AG09309 (cell line): ENCODE data around the gene CPXM1.

ENCODE experiments used
- DNase-seq: peaks from one replicate; pipeline ENCODE4 v3.0.0-alpha.2; 2010; ENCODE audit warnings: low read depth
- H3K4me3 ChIP-seq: 2 replicates; pipeline ENCODE4 v1.5.1; 2011; ENCODE audit warnings: mild to moderate bottlenecking, low read depth, low read length, moderate library complexity; ENCODE audit not compliant: control insufficient read depth
- CTCF ChIP-seq: IDR thresholded peaks from 2 replicates; pipeline ENCODE4 v1.5.1; 2011; ENCODE audit warnings: mild to moderate bottlenecking, low read depth, low read length, inconsistent platforms; ENCODE audit not compliant: insufficient read depth, control insufficient read depth; ENCODE audit errors: missing control alignments

CPXM1 gene

DNA sequence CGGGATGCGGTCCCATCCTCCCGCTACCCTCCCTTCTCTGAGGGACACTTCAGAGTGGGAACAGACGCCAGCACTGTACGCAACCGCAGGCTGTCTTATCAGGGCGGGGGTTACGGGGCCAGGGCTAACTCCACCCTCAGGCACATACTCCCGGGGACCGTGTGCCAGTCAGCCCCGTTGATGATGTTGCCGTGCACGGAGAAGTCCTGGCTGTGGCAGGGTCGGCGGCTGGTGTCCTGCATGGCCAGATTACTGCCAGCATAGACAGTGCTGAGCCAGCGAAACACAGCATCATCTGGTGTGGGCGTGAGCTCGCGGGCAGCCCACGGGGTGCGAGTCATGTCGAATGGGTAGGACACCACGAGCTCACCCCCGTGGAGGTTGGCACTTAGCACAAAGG is 5.0 kb downstream of the CPXM1 start:
- TF ChIP-seq CTCF = no peak
- H3K4me3 ChIP-seq = no peak overlapping the region
- no peak for DNase-seq

DNA sequence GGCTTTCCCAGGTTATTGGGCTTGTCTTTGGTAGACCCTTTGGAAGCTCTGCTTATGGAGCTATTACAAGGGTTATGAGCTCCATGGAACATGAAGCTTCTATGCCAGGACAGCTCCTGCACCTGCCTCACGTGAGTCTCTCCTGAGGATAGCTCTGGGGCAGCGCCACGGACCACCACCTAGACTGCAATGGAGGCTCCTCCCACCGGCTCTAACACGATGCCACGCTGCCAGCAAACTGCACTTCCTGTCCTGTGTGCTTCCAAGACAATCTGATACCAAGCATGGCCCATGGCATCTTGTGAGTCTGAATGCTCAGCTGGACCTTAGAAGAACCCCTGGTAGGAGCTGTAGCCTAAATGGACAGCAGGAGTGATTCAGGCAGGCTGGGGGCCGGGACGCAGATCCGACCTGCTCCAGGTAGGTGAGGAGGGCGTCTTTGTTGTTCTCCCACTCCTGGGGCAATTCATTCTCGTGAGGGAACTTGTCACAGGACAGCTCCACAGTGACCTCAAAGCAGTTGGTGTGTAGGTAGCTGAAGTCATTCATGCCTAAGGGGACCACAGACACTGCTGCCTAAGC is 5.5 kb downstream of the CPXM1 start:
- no peak overlapping the region for H3K4me3 ChIP-seq
- DNase-seq = no peak
- no peak for TF ChIP-seq CTCF

DNA sequence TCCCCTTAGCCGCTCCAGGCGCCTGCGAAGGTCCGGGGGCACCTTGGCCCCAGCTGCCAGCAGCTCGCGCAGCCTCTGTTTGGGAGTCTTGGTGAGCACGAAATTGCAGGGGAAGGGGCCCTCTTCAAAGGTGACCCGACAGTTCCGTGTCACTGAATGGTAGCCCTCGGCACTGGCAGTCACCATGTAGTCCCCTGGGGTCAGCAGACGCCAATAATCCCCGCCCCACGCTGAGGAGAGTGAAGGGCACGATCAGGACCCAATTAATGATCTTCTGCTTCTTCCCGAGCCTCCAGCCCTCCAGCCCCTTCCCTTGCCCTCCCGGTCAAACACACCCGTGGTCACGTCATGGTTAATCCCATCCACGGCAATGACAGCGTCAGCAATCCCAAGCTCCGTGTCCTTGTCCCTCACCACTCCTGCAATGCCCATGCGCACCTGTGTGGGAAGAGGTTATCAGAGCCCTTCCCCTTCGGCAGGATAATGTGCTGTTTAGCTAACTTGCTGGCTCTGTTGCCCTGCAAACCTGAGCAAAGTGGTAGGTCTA is 6.2 kb downstream of the CPXM1 start:
- TF ChIP-seq CTCF = no peak
- no peak for DNase-seq
- no peak overlapping the region for H3K4me3 ChIP-seq

DNA sequence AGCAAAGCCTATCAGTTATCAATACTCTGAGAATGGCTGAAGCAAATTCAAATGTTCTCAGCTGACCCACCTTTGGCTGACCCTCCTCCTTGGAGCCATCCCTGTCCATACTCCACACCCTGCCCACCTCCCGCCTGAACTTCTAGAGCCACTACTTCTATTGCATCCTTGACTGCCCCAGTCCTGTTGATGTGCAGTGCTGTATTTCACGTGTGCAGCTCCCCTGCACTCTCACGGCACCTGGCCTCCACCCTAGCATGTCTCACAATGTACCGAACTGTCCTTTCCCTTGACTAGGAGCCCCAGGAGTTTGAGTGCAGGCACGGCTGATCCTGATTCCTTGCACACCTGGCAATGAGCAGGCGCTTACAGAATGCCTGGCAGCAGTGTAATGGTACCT is 7.0 kb downstream of the CPXM1 start:
- no peak for TF ChIP-seq CTCF
- DNase-seq = no peak
- H3K4me3 ChIP-seq = no peak overlapping the region

- TF ChIP-seq CTCF = no peak
- DNase-seq = no peak
- H3K4me3 ChIP-seq = no peak overlapping the region
These were observed 16.4 kb downstream of the CPXM1 start for GRCh38 chr20:2783908-2784566.

GRCh38 chr20:2780948-2781347 is 19.5 kb downstream of the CPXM1 start:
- H3K4me3 ChIP-seq = no peak overlapping the region
- TF ChIP-seq CTCF = no peak
- DNase-seq = no peak
